ENCODE results near the gene GTF2E1.
"Not testable (repeated sequence)": the region's sequence is repeated elsewhere in the genome, so short reads cannot be mapped to it uniquely, and the experiment has no call there.

The GTF2E1 gene

GRCh38 chr3:120742198-120742848 lies at the start of gene GTF2E1, which contains the start of gene RABL3:
GTF2E1 (plus strand) TSS chr3:120742744; CDS start chr3:120750553, 7,809 bp downstream.
RABL3 (minus strand) TSS chr3:120742516; CDS start chr3:120742507, 9 bp downstream.
- peak; percentile 87 to 96 for DNase-seq

GRCh38 chr3:120693439-120694171 lies 48.9 kb upstream of the GTF2E1 start:
- DNase-seq: no peak

DNA sequence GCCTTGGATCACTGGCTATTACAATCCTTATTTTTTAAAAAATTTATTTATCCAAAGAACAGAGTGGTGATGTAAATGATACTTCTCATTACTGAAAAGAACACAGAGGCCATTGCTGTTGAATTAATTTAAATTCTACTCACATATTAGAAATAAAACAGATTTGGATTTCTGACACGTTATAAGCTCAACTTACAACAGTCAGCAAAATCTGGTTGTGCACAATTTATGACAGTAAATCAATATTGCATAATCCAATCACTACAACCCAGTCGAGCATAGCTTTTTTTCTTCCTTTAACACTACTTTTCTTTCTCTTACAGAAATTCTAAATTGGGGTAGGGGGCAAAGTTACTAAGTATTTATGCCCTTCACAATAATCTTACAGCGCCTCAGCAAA lies 43.2 kb upstream of the GTF2E1 start:
- no peak for DNase-seq

DNA sequence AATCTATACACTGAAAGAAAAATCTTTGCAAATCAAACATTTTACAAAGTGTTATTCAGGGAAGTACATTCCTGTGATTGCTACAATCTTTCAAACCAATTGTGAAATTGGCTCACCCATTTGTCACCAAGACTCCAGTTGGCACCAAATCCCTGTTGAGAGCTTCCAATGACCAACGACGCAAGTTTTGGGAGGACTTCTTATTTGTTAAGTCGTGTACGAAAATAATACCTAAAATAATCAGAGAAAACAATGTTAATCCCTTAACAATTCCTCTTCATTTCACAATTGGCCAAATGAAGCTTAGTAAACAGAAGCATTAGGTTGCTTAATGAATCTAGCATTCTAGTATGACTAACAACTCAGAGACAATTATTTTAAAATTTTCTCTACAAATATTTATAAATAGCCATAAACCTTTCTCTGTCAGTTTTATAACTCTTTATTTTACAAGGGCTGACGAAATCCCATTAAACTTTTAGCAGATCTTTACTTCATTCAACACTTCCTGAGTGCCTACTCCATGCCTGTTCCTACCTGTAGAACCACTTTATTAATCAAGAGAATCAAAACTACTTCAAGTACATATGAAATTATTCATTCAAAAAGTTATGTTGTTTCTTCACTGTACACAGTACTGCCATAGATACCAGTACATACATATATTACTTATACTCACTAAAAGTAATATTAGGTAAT lies 36.5 kb upstream of the GTF2E1 start:
- DNase-seq: no peak

DNA sequence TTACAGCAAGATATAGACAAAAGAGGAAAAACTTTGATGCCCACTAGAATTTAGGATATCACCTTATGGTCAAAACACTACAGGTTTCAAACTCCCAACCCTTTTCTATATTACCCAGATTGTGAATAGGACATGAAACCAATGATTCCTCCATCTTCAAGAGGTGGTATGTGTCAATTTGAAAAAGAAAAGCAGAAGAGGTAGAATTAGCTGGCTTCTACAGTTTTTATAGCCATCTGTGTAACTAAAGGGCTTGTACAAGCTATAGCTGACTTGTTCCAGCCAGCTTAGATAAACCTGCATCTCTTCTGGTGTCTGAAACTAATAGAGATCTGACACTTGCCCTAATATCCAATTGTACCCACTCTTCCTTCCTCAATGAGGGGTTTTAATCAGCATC lies 35.6 kb upstream of the GTF2E1 start:
- DNase-seq: no peak

GRCh38 chr3:120708408-120708807 lies 34.1 kb upstream of the GTF2E1 start:
- DNase-seq: no peak

GRCh38 chr3:120710369-120710768 lies 32.2 kb upstream of the GTF2E1 start:
- no peak for DNase-seq

DNA sequence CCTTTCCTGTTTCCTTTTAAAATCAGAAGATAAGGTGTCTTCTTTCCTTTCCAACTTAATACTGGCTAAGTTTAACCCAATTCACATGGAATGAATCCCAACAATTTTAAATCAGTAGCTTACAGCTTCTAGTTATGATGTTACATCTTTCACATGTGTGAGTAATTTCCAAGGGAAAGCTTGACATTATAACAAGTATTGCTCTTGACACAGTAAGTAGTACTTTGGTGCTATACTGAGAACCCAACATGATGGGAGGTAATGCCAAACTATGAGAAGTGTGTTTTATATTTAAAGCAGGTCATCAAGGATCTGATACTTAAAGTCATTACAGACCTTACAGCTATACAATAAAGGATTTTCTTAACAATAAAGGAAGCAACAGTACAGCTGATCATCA lies 29.3 kb upstream of the GTF2E1 start:
- DNase-seq: no peak

GRCh38 chr3:120719167-120719834 lies 23.2 kb upstream of the GTF2E1 start:
- DNase-seq: peak; percentile 20 to 61

- no peak for DNase-seq
Measured at GRCh38 chr3:120726791-120727190, 15.8 kb upstream of the GTF2E1 start.

DNA sequence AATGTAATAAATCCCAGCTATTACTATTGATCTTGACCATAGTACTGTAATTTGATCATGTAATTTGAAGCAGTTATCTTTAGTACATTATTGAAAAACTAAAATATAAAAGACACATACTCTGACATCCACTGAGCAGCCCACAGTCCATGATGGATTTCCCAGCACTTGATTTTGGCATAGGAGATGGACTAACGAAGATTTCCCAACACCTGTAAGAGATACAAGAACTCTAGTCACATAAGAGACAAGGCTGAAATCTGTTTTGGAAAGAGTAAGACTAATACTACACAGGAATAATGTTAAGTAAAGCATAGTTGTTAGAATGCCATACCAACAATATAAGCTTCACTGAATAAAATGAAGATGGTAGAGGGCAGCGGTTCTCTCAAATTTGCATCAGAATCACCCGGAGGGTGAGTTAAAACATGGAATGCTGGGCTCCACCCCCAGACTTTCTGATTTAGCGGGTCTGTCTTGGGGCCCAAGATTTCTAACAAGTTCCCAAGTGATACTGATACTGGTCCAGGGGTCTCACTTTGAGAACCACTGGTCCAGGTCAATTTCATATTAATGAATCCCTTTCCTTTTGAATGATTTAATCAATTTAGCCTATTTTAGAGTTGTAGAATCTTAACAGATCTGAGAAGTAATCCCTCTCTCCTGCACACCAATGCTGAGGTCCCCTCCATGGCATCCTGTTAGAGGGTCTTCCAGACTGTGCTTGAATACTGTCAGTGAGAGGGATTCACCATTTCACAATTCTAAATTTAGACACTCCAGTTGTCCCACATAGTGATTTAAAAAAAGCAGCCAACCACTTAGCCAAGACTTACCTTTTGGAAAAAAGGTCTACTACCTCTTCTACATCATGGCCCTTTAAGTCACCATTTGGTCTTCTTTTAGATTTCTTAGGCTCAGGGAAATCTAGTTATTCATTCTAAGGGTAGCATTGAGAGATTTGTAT lies 11.7 kb upstream of the GTF2E1 start:
- DNase-seq: no peak

GRCh38 chr3:120738006-120738405 lies 4.5 kb upstream of the GTF2E1 start:
- not testable (repeated sequence) for DNase-seq

GRCh38 chr3:120741320-120741719 lies 1.2 kb upstream of the GTF2E1 start:
- DNase-seq: no peak

DNA sequence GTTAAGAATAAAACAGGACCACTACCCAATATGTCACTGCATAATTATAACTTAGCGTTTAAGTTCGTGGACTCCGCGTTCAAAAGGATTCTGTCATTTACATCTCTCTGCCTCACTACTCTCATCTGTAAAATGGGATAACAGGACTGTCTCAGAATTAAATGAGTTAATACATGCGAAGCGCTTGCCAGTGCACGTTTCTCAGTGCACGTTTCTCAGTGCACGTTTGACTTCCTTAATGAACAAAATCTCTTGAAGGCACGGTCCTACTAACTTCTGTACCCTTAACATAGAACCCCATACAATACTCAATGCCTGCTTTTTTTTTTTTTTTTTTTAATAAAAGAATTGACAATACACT lies 727 bp upstream of the GTF2E1 start:
- DNase-seq: no peak

DNA sequence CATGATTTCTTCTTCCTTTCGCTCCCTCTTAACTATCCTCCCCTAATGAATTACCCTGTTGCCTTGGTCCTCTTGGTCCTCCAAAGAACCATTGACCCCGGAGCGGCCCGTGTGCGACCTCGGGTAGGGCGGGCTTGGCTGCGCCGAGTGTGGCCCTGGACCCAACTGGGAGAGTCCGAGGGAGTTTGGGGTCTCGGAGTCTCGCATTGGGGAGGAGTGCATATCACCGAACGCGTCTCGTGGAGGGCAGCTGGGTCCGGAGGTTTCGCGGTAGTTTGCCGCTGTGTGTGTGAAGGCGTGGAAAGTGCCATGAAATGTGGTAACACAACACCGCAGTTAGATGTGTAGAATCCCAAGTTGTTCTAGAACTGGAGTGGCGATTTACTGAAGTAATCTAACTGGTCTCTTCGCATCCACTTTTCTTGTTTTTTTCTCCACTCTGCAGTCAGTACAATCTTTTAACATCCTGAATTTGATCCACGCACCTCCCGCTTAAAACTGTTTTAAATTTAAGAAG lies 363 bp downstream of the GTF2E1 start:
- peak in 1 of 2 experiments; percentile 15 for DNase-seq

- no peak for DNase-seq
Measured at GRCh38 chr3:120743556-120744195, 1.1 kb downstream of the GTF2E1 start.

- DNase-seq: no peak
Measured at GRCh38 chr3:120745466-120745865, 2.9 kb downstream of the GTF2E1 start.

- no peak for DNase-seq
Measured at GRCh38 chr3:120749843-120750242, 7.3 kb downstream of the GTF2E1 start.

DNA sequence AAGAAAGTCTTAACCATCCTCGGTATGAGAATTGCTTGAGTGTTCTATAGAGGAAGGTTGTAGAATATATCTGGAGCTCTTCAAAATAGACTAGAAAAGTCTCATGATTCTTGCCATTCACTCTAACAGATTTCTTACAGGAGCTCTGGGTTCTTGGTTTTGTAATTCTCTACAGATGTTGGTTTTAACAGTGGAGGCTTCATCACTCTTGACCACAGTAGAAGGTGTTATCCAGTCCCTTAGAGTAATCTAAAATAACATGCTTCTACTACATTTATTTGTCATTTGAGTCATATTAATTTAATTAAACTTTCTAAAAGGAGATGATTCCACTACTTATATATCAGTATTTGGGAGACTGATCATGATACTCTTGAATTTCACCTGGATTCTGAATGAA lies 9.7 kb downstream of the GTF2E1 start:
- no peak for DNase-seq

DNA sequence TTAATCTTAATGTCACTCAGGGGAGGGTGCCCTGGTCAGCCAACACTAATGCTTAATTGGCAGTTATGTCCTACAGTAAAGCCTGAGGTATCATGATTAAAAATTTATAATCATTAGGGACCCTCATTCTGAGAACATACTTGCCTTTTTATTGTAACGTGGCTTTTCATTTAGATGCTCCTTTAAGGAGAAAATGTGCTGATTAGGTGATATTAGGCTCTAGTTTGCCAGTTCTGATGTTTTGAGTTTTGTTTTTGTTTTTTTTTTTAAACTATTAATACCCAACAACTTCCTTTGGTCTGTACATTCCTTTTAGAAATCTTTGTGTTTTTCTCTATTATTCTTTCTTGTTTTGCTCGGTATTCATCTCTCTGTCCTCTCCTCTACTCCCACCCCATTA lies 10.3 kb downstream of the GTF2E1 start:
- DNase-seq: no peak

DNA sequence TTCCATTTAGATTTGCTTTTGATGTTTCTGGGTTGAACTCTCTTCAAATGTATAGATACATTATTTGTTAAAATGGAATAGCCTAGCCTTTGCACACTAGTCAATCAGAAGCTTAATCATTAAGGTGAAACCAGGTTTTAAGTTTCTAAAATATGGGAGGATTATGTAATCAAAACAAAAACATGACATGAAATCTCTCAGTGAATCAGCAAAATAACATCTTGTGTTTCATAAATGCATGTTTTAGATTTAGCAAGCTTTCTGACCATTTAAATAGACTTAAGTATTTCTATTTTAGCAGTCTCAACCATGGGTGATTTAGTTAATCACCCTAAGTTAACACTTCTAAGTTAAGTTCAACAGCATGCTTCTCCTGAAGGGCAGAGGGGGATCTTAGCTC lies 11.3 kb downstream of the GTF2E1 start:
- DNase-seq: no peak

Measured in stimulated activated CD4-positive, alpha-beta T cell treated with anti-CD3 and anti-CD28 coated beads, Interleukin-4, amount 100 ng/mL, for 4 hours (primary cell).